Esophagus squamous epithelium (tissue), 5 donors: ENCODE measurements around the gene AK8. TPM values are rescaled to one million over a fixed set of nuclear protein-coding genes. Genes with fewer than 3 reads are reported as not detected.
A peak's percentile ranks its signal among the peaks of the same experiment; 100 is the strongest.

Source experiments
- DNase-seq: peaks from one replicate; lab custom pipeline; 2025; lab: John Stamatoyannopoulos, UW
- H3K27ac ChIP-seq, 4 donors: fragments of 200-600 bp; sonication (generic); one replicate each; pipeline ENCODE4 v1.5.1; 2016 to 2019; ENCODE audit warnings: mild to moderate bottlenecking in 1 of 4
- H3K27me3 ChIP-seq, 4 donors: fragments of 200-600 bp; sonication (generic); 1 replicate in 3 of 4; 2 replicates in 1 of 4; pipeline versions ENCODE4 v1.5.1 to v1.6.0; 2017 to 2021; ENCODE audit warnings: antibody characterized with exemption in 1 of 4
- H3K36me3 ChIP-seq, 3 donors: fragments of 200-600 bp; sonication (generic); one replicate each; pipeline ENCODE4 v1.5.1; 2016 to 2019
- H3K4me1 ChIP-seq, 3 donors: fragments of 200-600 bp; sonication (generic); one replicate each; pipeline ENCODE4 v1.5.1; 2017 to 2019
- H3K4me3 ChIP-seq, 4 donors: fragments of 200-600 bp; sonication (generic); 1 replicate in 3 of 4; 2 replicates in 1 of 4; pipeline ENCODE4 v1.5.1; 2016 to 2019; ENCODE audit warnings: mild to moderate bottlenecking in 2 of 4, moderate library complexity in 1 of 4
- H3K9me3 ChIP-seq, 3 donors: fragments of 200-600 bp; sonication (generic); one replicate each; pipeline ENCODE4 v1.5.1; 2016 to 2019
- POLR2A ChIP-seq, 4 donors: fragments of 450-650 bp; IDR thresholded peaks; one replicate each; pipeline ENCODE4 v1.6.1; 2017; ENCODE audit warnings: antibody characterized with exemption in 4 of 4, mild to moderate bottlenecking in 4 of 4, moderate library complexity in 3 of 4
- WGBS, 2 donors: methylation state at CpG; one replicate each; pipeline ENCODE4 v1.1.5; 2018; 5-methylcytosine and 5-hydroxymethylcytosine counted together
- intact Hi-C: fragments of 100-400 bp; cut with DNase I; formaldehyde crosslinking; loops from one replicate; pipeline ENCODE4 v1.15.0; 2022
- total RNA-seq, 4 donors: library from RNA; depleted of rRNA; stranded (reverse); fragments of >200 nt; gene quantifications; one replicate each; pipeline ENCODE4 v1.1.0, GENCODE V29; 2016
- TF ChIP-seq, protein P1 (sequence below), 6 experiments: fragments of 450-650 bp in 4 of 6; fragments of 200-600 bp in 2 of 6; sonication (generic) in 2 of 6; IDR thresholded peaks; one replicate each; pipeline ENCODE4 v1.5.1; 2016 to 2019; ENCODE audit warnings: antibody characterized with exemption in 6 of 6, mild to moderate bottlenecking in 4 of 6, moderate library complexity in 4 of 6
- donor health status: DM: yes; HTN: yes; CAD: no.

The AK8 gene
- total RNA-seq, 4 donors from 2014 or later, result 0.38 to 1.1 (median 0.48) TPM; not detected in 1

DNA sequence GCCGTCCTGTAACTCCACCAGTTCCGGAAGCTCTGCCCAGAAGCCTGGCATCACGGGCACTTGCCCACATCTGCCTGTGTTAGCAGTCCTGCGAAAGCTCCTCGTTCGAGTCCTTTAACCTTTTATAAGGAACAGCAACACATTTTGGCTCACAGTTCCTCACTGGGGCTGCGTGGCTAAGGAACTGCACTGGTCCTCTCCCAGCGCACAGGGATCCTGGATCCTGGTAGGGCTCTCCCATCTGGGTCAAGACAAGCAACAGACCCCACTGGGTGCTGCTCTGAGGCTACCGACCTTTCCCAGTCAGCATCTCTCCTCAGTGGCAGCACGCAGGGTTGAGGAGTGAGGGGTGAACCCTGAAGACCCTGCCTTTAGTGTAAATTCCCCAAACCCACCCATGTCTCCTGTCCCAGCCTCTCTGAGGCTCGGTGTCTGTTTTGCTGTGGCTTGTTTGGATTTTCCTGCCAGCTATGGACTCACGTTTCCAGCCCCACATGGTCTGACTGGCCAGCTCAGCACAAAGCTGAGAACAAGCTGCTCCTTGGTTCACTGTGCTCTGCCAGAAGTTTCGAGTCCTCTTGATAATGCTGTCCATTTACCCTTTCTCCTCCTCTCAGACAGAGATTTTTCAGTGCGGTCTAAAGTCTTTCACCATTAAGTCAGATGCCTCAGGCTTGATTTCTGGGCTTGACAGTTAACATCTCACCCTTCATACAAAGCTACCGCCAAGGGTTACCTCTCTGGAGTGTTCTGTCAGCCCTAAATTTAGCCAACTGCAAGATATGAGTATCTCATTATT is 80.0 kb downstream of the AK8 start:
- no peak for DNase-seq
- intact Hi-C loops, result loop anchor here (10.0 kb wide), 1 partner anchor 123 kb away; the partner anchor contains the start of gene GTF3C4

DNA sequence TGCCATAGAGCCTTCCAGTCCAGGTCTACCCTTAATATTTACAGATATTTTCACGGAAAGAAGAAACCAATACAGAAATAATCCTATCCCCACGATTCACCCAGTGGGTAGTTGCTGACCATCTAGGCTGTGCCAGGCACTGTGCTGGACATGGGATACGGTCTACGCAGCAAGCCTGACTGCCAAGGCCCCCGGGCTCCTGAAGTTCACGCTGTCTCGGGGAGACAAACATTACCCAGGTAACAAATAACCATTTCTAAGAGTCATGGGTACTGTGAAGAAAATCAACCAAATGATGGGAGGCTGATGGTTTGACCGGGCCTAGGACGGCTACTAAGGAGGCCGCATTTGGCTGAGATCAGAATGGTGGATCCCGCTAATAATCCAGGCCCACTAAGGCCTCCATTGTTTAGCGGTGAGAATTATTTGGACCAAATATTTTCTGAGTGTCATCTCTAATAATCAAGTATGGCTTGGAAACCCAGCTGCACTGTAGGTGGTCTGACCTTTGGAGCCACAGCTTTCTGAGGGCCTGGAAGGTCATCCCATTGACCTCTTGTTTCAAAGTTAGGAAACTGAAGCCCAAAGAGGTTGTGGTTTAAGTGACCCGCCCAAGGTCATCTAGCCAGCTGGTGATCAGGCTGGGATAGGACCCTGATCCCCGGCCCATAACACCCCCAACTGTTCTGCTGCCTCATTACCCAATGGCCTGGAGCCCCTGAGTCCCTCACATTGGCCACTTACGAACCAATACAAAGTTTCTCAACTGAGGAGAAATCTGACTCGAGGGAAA is 82.4 kb downstream of the AK8 start:
- Histone ChIP-seq H3K27ac (no peak overlapping the region), H3K4me3 (no peak overlapping the region), H3K9me3 (no peaks in the 10 kb centered on the region), H3K36me3 (no peaks in the 10 kb centered on the region), H3K27me3 (peaks cover 0 to 6% (median 0%) of the 10 kb centered on the region in 4 donors), H3K4me1 (peaks cover 5 to 28% (median 6%) of the 10 kb centered on the region in 3 donors)
- DNase-seq, result no peak
- WGBS, 2 donors, result 86 to 88% methylated on average over 15 to 16 of the region's 16 CpGs
- TF ChIP-seq, protein P1, sequence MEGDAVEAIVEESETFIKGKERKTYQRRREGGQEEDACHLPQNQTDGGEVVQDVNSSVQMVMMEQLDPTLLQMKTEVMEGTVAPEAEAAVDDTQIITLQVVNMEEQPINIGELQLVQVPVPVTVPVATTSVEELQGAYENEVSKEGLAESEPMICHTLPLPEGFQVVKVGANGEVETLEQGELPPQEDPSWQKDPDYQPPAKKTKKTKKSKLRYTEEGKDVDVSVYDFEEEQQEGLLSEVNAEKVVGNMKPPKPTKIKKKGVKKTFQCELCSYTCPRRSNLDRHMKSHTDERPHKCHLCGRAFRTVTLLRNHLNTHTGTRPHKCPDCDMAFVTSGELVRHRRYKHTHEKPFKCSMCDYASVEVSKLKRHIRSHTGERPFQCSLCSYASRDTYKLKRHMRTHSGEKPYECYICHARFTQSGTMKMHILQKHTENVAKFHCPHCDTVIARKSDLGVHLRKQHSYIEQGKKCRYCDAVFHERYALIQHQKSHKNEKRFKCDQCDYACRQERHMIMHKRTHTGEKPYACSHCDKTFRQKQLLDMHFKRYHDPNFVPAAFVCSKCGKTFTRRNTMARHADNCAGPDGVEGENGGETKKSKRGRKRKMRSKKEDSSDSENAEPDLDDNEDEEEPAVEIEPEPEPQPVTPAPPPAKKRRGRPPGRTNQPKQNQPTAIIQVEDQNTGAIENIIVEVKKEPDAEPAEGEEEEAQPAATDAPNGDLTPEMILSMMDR (IDR thresholded peaks at IDR 0.05), result no peak
- TF ChIP-seq POLR2A (IDR thresholded peaks at IDR 0.05), result no peak
- intact Hi-C loops, result loop anchor here (10.0 kb wide), 1 partner anchor 121 kb away; the partner anchor contains the start of gene GTF3C4

More for the DNA sequence above, 80.0 kb downstream of the AK8 start:
- Histone ChIP-seq H3K36me3 (no peaks in the 10 kb centered on the region), H3K27me3 (peaks cover 0 to 20% (median 0%) of the 10 kb centered on the region in 4 donors), H3K4me1 (peaks cover 5 to 28% (median 6%) of the 10 kb centered on the region in 3 donors), H3K4me3 (no peak overlapping the region), H3K27ac (peak overlapping the region in 1 of 4 donors; percentile 13), H3K9me3 (no peaks in the 10 kb centered on the region)
- 61 to 67% methylated on average over 13 to 14 of the region's 15 CpGs for WGBS, 2 donors
- TF ChIP-seq POLR2A (IDR thresholded peaks at IDR 0.05), result no peak
- TF ChIP-seq, protein P1 (IDR thresholded peaks at IDR 0.05), result no peak

DNA sequence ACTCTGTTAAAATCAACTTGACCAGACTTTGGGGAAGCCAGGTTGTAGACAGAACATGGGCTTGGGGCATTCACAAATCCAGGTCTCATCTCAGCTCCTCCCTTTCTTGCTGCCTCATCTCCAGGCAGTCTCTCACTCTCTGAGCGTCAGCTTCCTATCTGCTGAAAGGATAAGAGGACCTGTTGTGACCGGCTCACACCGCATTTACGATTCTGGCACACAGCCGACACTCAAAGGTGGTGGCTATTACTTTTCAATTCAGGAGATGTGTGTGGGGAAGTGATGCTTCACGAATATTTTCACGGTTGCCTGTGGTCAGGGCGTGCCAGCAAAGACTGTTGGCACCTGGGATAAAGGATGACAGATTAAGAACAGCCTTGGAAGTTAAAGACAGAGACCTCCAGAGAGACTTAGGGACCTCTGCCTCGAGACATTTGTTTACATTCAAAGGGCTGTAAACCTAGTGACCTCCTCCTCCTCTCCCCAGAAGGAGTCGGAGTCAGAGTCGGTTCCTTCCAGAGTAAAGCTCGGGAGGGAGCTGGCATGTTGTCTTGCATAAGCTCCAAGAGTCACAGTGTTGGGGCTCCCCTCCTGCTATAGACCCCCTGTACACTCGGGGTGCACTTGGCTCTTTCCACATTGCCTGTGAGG is 83.2 kb downstream of the AK8 start:
- intact Hi-C loops, result loop anchor here (10.0 kb wide), 1 partner anchor 120 kb away; the partner anchor contains the start of gene GTF3C4
- H3K36me3 ChIP-seq, result no peaks in the 10 kb centered on the region
- H3K4me1 ChIP-seq, result peaks cover 1 to 22% (median 3%) of the 10 kb centered on the region in 3 donors
- DNase-seq, result no peak
- H3K27me3 ChIP-seq, result peaks cover 0 to 6% (median 0%) of the 10 kb centered on the region in 4 donors
- H3K27ac ChIP-seq, result no peak overlapping the region
- WGBS, 2 donors, result 20 to 26% methylated on average over 11 to 12 of the region's 13 CpGs
- no peak for TF ChIP-seq POLR2A (IDR thresholded peaks at IDR 0.05)
- TF ChIP-seq, protein P1 (IDR thresholded peaks at IDR 0.05), result no peak
- H3K9me3 ChIP-seq, result no peaks in the 10 kb centered on the region
- H3K4me3 ChIP-seq, result no peak overlapping the region

DNA sequence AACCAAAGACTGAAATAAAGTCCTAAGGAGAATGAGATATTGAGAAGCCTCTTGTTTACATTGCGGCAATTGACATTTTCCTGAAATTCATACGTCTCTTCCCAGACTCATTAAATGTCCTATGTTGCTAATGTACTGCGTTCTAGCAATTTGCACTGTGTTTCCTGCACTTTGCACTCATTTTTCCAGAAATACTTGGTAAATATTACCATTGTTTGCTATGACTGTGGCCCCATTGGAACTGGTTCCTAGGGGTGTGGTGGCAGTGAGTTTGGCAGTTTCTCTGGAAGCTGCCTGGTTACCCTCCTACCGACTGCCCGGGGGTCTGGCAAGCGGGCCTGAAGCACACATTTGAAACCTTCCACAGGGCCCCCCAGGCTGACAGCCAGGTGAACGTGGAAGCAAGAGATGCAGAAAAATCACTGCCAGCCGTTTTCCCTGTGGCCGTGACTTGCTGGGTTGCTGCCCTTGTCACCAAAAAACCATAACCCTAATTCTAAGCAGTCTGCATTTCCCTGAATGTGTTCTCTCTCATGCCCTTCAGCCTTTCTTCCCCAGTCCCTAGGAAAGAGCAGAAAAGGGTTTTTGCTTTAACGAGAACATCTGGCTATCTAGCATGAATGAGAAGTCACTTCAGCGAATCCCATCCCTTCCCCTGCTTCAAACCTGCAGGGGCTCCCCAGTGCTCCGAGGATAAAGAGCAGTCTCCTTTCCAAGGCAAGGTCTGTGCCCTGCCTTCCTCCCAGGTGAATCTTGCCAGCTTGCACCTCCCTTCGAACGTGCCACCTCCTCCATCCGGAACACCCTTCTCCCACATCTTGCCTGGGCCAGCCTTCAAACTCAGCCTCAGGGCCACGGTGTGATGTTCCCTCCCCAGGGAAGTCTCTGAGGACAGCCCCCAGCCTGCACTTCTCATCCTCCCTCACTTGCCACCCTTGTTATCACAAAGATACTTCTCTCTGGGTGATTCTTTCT is 84.2 kb downstream of the AK8 start:
- WGBS, 2 donors, result 38 to 50% methylated on average over 15 to 16 of the region's 16 CpGs
- Histone ChIP-seq H3K4me3 (no peak overlapping the region), H3K27me3 (peaks cover 0 to 3% (median 0%) of the 10 kb centered on the region in 4 donors), H3K27ac (no peak overlapping the region), H3K9me3 (no peaks in the 10 kb centered on the region), H3K4me1 (peaks cover 0 to 18% (median 0%) of the 10 kb centered on the region in 3 donors), H3K36me3 (no peaks in the 10 kb centered on the region)
- no peak for DNase-seq
- intact Hi-C loops, result loop anchor here (10.0 kb wide), 1 partner anchor 119 kb away; the partner anchor contains the start of gene GTF3C4
- TF ChIP-seq, protein P1 (IDR thresholded peaks at IDR 0.05), result no peak
- TF ChIP-seq POLR2A (IDR thresholded peaks at IDR 0.05), result no peak
